ENCODE measurements around the gene CAPZB. TPM values are rescaled to one million over a fixed set of nuclear protein-coding genes. Genes with fewer than 3 reads are reported as not detected.

Gene CAPZB
- total RNA-seq, 2 donors from 2014 or later = 119 to 174 TPM

DNA sequence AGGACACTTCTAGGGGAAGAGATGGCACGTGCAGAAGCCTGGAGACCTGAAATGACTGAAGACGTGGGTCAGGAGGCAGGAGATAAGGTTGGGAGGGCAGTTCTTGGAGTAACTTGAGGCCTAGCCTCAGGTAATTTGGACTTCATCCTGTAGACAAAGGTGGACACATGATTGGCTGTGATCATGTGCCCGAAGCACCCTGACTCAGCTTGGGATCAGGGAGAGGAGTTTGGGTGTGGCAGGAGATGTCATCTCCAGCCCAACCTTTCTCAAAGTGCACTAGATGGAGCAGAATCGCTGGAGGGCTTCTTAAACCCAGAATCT lies 171.7 kb downstream of the CAPZB start:
- H3K9me3 ChIP-seq = no peaks in the 10 kb centered on the region
- DNase-seq (ENCODE audit: low spot score) = no peak
- no peak overlapping the region for H3K27ac ChIP-seq
- H3K36me3 ChIP-seq = peaks cover 10% of the 10 kb centered on the region
- ATAC-seq (ENCODE audit: insufficient number of reproducible peaks, low FRiP score, low read depth) = no peak
- peaks cover 28 to 34% of the 10 kb centered on the region in 2 donors for H3K4me1 ChIP-seq (ENCODE audit: control insufficient read depth in 1 of 2, low read depth in 2 of 2)
- H3K4me3 ChIP-seq = peak overlapping the region; percentile 96
- TF ChIP-seq CTCF (IDR thresholded peaks at IDR 0.05) = no peak
- no peaks in the 10 kb centered on the region for H3K27me3 ChIP-seq (replicated peaks; ENCODE audit: insufficient read depth)

- Histone ChIP-seq H3K4me1 (ENCODE audit: control insufficient read depth in 1 of 2, low read depth in 2 of 2) (peaks cover 28 to 34% of the 10 kb centered on the region in 2 donors), H3K4me3 (peak overlapping the region; percentile 96), H3K27me3 (replicated peaks; ENCODE audit: insufficient read depth) (no peaks in the 10 kb centered on the region), H3K9me3 (no peaks in the 10 kb centered on the region), H3K27ac (peak overlapping the region; percentile 63 to 85), H3K36me3 (peaks cover 10% of the 10 kb centered on the region)
- TF ChIP-seq CTCF (IDR thresholded peaks at IDR 0.05) = no peak
- ATAC-seq (ENCODE audit: insufficient number of reproducible peaks, low FRiP score, low read depth) (no peak), DNase-seq (ENCODE audit: low spot score) (no peak)
Observed at GRCh38 chr1:19312782-19313635, 172.3 kb downstream of the CAPZB start.

DNA sequence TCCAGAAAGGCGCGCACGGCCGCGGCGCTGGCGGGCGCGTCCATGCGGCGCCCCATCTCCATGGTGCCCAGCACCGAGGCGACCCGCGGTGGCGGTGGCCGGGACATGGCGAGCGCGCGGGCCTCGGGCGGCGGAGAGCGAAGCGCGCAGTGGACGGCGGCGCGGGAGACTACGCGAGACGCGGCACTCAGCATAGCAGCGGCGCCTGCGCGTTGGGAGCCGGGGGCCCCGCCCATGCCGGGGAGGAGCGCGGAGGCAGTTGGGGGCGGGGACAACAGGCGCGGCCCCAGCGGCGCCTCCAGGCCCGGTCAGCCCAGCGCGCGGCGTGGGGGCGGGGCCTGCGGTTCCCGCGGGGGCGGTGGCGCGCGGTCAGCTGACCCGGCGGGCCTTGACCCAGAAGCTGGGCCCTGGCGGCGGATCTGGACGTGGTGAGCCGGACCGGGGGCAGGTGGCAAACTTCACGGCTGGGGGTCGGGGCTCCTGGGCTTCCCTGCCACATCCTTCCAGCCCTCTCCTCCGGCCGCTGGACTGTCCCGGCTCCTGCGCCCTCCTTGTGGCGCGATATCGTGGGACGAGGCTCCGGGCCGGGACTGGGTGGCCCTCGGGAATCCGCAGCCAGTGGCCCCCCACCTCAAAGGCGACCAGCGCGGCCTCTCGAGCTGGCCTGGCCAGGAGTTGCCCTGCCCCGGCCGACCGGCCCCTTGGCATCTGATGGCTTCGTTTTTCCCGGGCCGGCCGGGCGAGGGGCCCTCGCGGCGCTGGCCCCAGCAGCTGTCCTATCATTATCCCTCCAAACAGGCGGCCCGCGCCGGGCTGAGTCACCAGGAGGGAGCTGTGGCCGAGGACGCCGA lies 173.2 kb downstream of the CAPZB start, which contains the start of the genes AKR7A2 and SLC66A1:
Gene AKR7A2, minus strand, starts transcription at position 214 of the 851 bp plus-strand sequence. Its CDS starts 20 bp downstream, at position 194.
Gene SLC66A1, plus strand, starts transcription at position 396 of the 851 bp plus-strand sequence. CDS start 5,352 bp downstream, outside the sequence.
- H3K4me1 ChIP-seq (ENCODE audit: control insufficient read depth in 1 of 2, low read depth in 2 of 2) = peaks cover 28 to 34% of the 10 kb centered on the region in 2 donors
- H3K4me3 ChIP-seq = peak within 1 kb of the TSS; percentile 96
- peak; percentile 82 for ATAC-seq (ENCODE audit: insufficient number of reproducible peaks, low FRiP score, low read depth)
- H3K27me3 ChIP-seq (replicated peaks; ENCODE audit: insufficient read depth) = no peaks in the 10 kb centered on the region
- peak; percentile 63 for DNase-seq (ENCODE audit: low spot score)
- no peak for TF ChIP-seq CTCF (IDR thresholded peaks at IDR 0.05)
- peak within 1 kb of the TSS; percentile 63 to 85 for H3K27ac ChIP-seq
- H3K36me3 ChIP-seq = peaks cover 9% of the 10 kb centered on the region
- no peaks in the 10 kb centered on the region for H3K9me3 ChIP-seq

GRCh38 chr1:19311503-19311930 lies 173.8 kb downstream of the CAPZB start:
- H3K27ac ChIP-seq = peak overlapping the region; percentile 17
- DNase-seq (ENCODE audit: low spot score) = no peak

More at GRCh38 chr1:19311503-19311930, 173.8 kb downstream of the CAPZB start:
- Histone ChIP-seq H3K27me3 (replicated peaks; ENCODE audit: insufficient read depth) (no peaks in the 10 kb centered on the region), H3K9me3 (no peaks in the 10 kb centered on the region), H3K36me3 (peaks cover 12% of the 10 kb centered on the region), H3K4me1 (ENCODE audit: control insufficient read depth in 1 of 2, low read depth in 2 of 2) (peaks cover 28 to 34% of the 10 kb centered on the region in 2 donors), H3K4me3 (peak overlapping the region; percentile 96)
- peak; percentile 10 for ATAC-seq (ENCODE audit: insufficient number of reproducible peaks, low FRiP score, low read depth)
- TF ChIP-seq CTCF (IDR thresholded peaks at IDR 0.05) = no peak

Data from thoracic aorta (tissue), 2 donors.